EL (cell line): ENCODE data around the gene SRMS.

Source experiments
- DNase-seq: peaks from one replicate; pipeline ENCODE4 v3.0.0-alpha.2; 2016

The SRMS gene

GRCh38 chr20:63498960-63499337 is 48.6 kb downstream of the SRMS start, which contains the start of gene EEF1A2:
TSS of gene EEF1A2 (minus strand) at chr20:63499083. CDS start at chr20:63497763, 1,320 bp downstream.
- no peak for DNase-seq

GRCh38 chr20:63497946-63498935 is 49.3 kb downstream of the SRMS start:
- DNase-seq = peak; percentile 71

- no peak for DNase-seq
Observed at GRCh38 chr20:63497138-63497945, 50.2 kb downstream of the SRMS start.

- no peak for DNase-seq
Observed at GRCh38 chr20:63496596-63497120, 50.9 kb downstream of the SRMS start.

GRCh38 chr20:63495741-63496595 is 51.6 kb downstream of the SRMS start:
- peak; percentile 51 for DNase-seq

GRCh38 chr20:63495167-63495720 is 52.3 kb downstream of the SRMS start:
- DNase-seq = no peak

GRCh38 chr20:63494420-63495166 is 53.0 kb downstream of the SRMS start:
- no peak for DNase-seq

- no peak for DNase-seq
Observed at GRCh38 chr20:63494084-63494419, 53.5 kb downstream of the SRMS start.

- DNase-seq = no peak
Observed at GRCh38 chr20:63493563-63494020, 54.0 kb downstream of the SRMS start.

GRCh38 chr20:63492982-63493381 is 54.6 kb downstream of the SRMS start:
- DNase-seq = no peak

- DNase-seq = no peak
Observed at GRCh38 chr20:63492518-63492917, 55.0 kb downstream of the SRMS start.

GRCh38 chr20:63491635-63492230 is 55.8 kb downstream of the SRMS start:
- DNase-seq = no peak

GRCh38 chr20:63491078-63491477 is 56.5 kb downstream of the SRMS start:
- DNase-seq = no peak
